ENCODE measurements around the gene CADPS2.

Gene CADPS2

GRCh38 chr7:122438006-122438405, 448.3 kb downstream of the CADPS2 start:
- Histone ChIP-seq H3K27ac (ENCODE audit: low read length) (no peak overlapping the region), H3K4me3 (ENCODE audit: low read depth in 1 of 2, low read length in 2 of 2) (no peak overlapping the region), H3K79me2 (ENCODE audit: insufficient read depth, low read length) (no peaks in the 10 kb centered on the region), H3K36me3 (ENCODE audit: insufficient read depth, low read length) (no peaks in the 10 kb centered on the region), H2AFZ (ENCODE audit: low read depth, low read length) (no peak overlapping the region), H3K4me1 (ENCODE audit: insufficient read depth, low read length) (no peaks in the 10 kb centered on the region), H3K9me3 (ENCODE audit: insufficient read depth, low read length, severe bottlenecking) (no peaks in the 10 kb centered on the region), H3K27me3 (ENCODE audit: insufficient read depth, low read length, poor library complexity) (no peaks in the 10 kb centered on the region), H3K4me2 (ENCODE audit: insufficient read depth, low read length) (no peak overlapping the region), H3K9ac (ENCODE audit: low read depth, low read length) (no peak overlapping the region), H4K20me1 (ENCODE audit: insufficient read depth, low read length) (no peaks in the 10 kb centered on the region)
- DNase-seq = no peak
- ATAC-seq (ENCODE audit: insufficient read depth, low read depth) = no peak
- TF ChIP-seq EZH2 (IDR thresholded peaks at IDR 0.05; ENCODE audit: borderline replicate concordance, low read depth, low read length, severe bottlenecking) = no peak
- TF ChIP-seq, protein P1, sequence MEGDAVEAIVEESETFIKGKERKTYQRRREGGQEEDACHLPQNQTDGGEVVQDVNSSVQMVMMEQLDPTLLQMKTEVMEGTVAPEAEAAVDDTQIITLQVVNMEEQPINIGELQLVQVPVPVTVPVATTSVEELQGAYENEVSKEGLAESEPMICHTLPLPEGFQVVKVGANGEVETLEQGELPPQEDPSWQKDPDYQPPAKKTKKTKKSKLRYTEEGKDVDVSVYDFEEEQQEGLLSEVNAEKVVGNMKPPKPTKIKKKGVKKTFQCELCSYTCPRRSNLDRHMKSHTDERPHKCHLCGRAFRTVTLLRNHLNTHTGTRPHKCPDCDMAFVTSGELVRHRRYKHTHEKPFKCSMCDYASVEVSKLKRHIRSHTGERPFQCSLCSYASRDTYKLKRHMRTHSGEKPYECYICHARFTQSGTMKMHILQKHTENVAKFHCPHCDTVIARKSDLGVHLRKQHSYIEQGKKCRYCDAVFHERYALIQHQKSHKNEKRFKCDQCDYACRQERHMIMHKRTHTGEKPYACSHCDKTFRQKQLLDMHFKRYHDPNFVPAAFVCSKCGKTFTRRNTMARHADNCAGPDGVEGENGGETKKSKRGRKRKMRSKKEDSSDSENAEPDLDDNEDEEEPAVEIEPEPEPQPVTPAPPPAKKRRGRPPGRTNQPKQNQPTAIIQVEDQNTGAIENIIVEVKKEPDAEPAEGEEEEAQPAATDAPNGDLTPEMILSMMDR (IDR thresholded peaks at IDR 0.05; ENCODE audit: borderline replicate concordance, extremely low read depth, low read length, poor library complexity, severe bottlenecking) = no peak

GRCh38 chr7:122433765-122434164, 452.5 kb downstream of the CADPS2 start:
- Histone ChIP-seq H3K27ac (ENCODE audit: low read length) (no peak overlapping the region), H4K20me1 (ENCODE audit: insufficient read depth, low read length) (no peaks in the 10 kb centered on the region), H3K9me3 (ENCODE audit: insufficient read depth, low read length, severe bottlenecking) (no peaks in the 10 kb centered on the region), H3K9ac (ENCODE audit: low read depth, low read length) (no peak overlapping the region), H3K4me3 (ENCODE audit: low read depth in 1 of 2, low read length in 2 of 2) (no peak overlapping the region), H3K4me2 (ENCODE audit: insufficient read depth, low read length) (no peak overlapping the region), H3K4me1 (ENCODE audit: insufficient read depth, low read length) (no peaks in the 10 kb centered on the region), H3K79me2 (ENCODE audit: insufficient read depth, low read length) (no peaks in the 10 kb centered on the region), H2AFZ (ENCODE audit: low read depth, low read length) (no peak overlapping the region), H3K36me3 (ENCODE audit: insufficient read depth, low read length) (no peaks in the 10 kb centered on the region), H3K27me3 (ENCODE audit: insufficient read depth, low read length, poor library complexity) (no peaks in the 10 kb centered on the region)
- TF ChIP-seq EZH2 (IDR thresholded peaks at IDR 0.05; ENCODE audit: borderline replicate concordance, low read depth, low read length, severe bottlenecking) = no peak
- TF ChIP-seq, protein P1 (IDR thresholded peaks at IDR 0.05; ENCODE audit: borderline replicate concordance, extremely low read depth, low read length, poor library complexity, severe bottlenecking) = no peak
- ATAC-seq (ENCODE audit: insufficient read depth, low read depth) = no peak
- no peak for DNase-seq

- Histone ChIP-seq H4K20me1 (ENCODE audit: insufficient read depth, low read length) (no peaks in the 10 kb centered on the region), H3K4me3 (ENCODE audit: low read depth in 1 of 2, low read length in 2 of 2) (no peak overlapping the region), H3K27ac (ENCODE audit: low read length) (no peak overlapping the region), H3K27me3 (ENCODE audit: insufficient read depth, low read length, poor library complexity) (no peaks in the 10 kb centered on the region), H3K4me2 (ENCODE audit: insufficient read depth, low read length) (no peak overlapping the region), H3K9me3 (ENCODE audit: insufficient read depth, low read length, severe bottlenecking) (no peaks in the 10 kb centered on the region), H3K9ac (ENCODE audit: low read depth, low read length) (no peak overlapping the region), H2AFZ (ENCODE audit: low read depth, low read length) (no peak overlapping the region), H3K4me1 (ENCODE audit: insufficient read depth, low read length) (no peaks in the 10 kb centered on the region), H3K36me3 (ENCODE audit: insufficient read depth, low read length) (no peaks in the 10 kb centered on the region), H3K79me2 (ENCODE audit: insufficient read depth, low read length) (no peaks in the 10 kb centered on the region)
- DNase-seq (no peak), ATAC-seq (ENCODE audit: insufficient read depth, low read depth) (no peak)
- no peak for TF ChIP-seq EZH2 (IDR thresholded peaks at IDR 0.05; ENCODE audit: borderline replicate concordance, low read depth, low read length, severe bottlenecking)
- TF ChIP-seq, protein P1 (IDR thresholded peaks at IDR 0.05; ENCODE audit: borderline replicate concordance, extremely low read depth, low read length, poor library complexity, severe bottlenecking) = no peak
These were observed 455.6 kb downstream of the CADPS2 start for GRCh38 chr7:122430710-122431109.

DNA sequence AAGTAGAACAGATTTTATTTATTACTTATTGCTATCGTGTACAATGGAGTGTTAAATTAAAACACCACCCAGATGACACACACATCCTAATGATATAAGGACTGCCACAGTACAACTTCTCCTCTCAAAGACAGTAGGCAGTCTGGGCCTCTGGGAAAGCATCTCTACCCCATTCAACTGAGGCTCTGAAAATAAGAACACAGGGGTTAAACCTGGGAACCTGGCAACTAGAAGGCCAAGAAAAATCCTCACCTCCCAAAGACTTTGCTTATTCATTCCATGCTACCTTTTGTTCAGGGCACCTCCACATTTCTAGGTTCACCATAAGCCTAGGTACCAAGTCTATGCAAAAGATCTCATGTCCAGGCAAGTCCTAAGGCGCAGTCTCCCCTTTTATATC, 456.3 kb downstream of the CADPS2 start:
- no peak for ATAC-seq (ENCODE audit: insufficient read depth, low read depth)
- no peak overlapping the region for H2AFZ ChIP-seq (ENCODE audit: low read depth, low read length)
- TF ChIP-seq, protein P1 (IDR thresholded peaks at IDR 0.05; ENCODE audit: borderline replicate concordance, extremely low read depth, low read length, poor library complexity, severe bottlenecking) = no peak
- no peak for TF ChIP-seq EZH2 (IDR thresholded peaks at IDR 0.05; ENCODE audit: borderline replicate concordance, low read depth, low read length, severe bottlenecking)

More for the DNA sequence above, 456.3 kb downstream of the CADPS2 start:
- Histone ChIP-seq H3K4me2 (ENCODE audit: insufficient read depth, low read length) (no peak overlapping the region), H3K79me2 (ENCODE audit: insufficient read depth, low read length) (no peaks in the 10 kb centered on the region), H3K9ac (ENCODE audit: low read depth, low read length) (no peak overlapping the region), H3K9me3 (ENCODE audit: insufficient read depth, low read length, severe bottlenecking) (no peaks in the 10 kb centered on the region), H4K20me1 (ENCODE audit: insufficient read depth, low read length) (no peaks in the 10 kb centered on the region), H3K27ac (ENCODE audit: low read length) (no peak overlapping the region), H3K36me3 (ENCODE audit: insufficient read depth, low read length) (no peaks in the 10 kb centered on the region), H3K27me3 (ENCODE audit: insufficient read depth, low read length, poor library complexity) (no peaks in the 10 kb centered on the region), H3K4me3 (ENCODE audit: low read depth in 1 of 2, low read length in 2 of 2) (no peak overlapping the region), H3K4me1 (ENCODE audit: insufficient read depth, low read length) (no peaks in the 10 kb centered on the region)
- DNase-seq = no peak
